A549 (cell line): ENCODE measurements around the gene RPP30. TPM values are rescaled to one million over a fixed set of nuclear protein-coding genes. Genes with fewer than 3 reads are reported as not detected.

Experiments used
- ATAC-seq, 2 experiments: fragments of 200-7000 bp in 1 of 2; fragments of >200 bp in 1 of 2; cut with Nextera tagmentation in 1 of 2; cut with Tn5 transposase in 1 of 2; 3 replicates each; pipeline versions ENCODE4 v1.8.0 to v1.9.1; 2018 to 2020; ENCODE audit warnings: mild to moderate bottlenecking in 1 of 2, moderate library complexity in 1 of 2
- CTCF ChIA-PET: fragments of 300-600 bp; sonication (Branson Sonifier 250); formaldehyde crosslinking; extraction: SDS; loops from one replicate; lab custom pipeline; 2021; ENCODE audit warnings: antibody characterized with exemption, inconsistent platforms; lab: Yijun Ruan, JAX
- POLR2A ChIA-PET: fragments of 350-600 bp; formaldehyde crosslinking; extraction: SDS; loops from one replicate; lab custom pipeline; 2021; ENCODE audit warnings: antibody characterized with exemption, inconsistent platforms; lab: Yijun Ruan, JAX
- DNase-seq, 2 experiments: peaks; one replicate each; pipeline versions ENCODE4 v3.0.0 to v3.0.0-alpha.2; 2011 to 2016; ENCODE audit warnings: low read depth in 1 of 2, low spot score in 1 of 2
- FAIRE-seq: peaks from 2 replicates; lab custom pipeline; 2011; peaks lifted over from hg19 to GRCh38; lab: Jason Lieb, UNC
- H3K27ac ChIP-seq, 2 experiments: fragments of >200 bp; sonication (Bioruptor Twin); formaldehyde crosslinking; 3 replicates each; pipeline ENCODE4 v1.5.1; 2016 to 2017
- H3K4me1 ChIP-seq: fragments of >200 bp; sonication (Bioruptor Twin); formaldehyde crosslinking; 3 replicates; pipeline ENCODE4 v1.6.1; 2016
- H3K4me2 ChIP-seq: fragments of >200 bp; sonication (Bioruptor Twin); formaldehyde crosslinking; 3 replicates; pipeline ENCODE4 v1.6.1; 2016
- H3K4me3 ChIP-seq: fragments of >200 bp; sonication (Bioruptor Twin); formaldehyde crosslinking; 3 replicates; pipeline ENCODE4 v1.5.1; 2016
- H3K9me3 ChIP-seq: fragments of >200 bp; sonication (Bioruptor Twin); formaldehyde crosslinking; 3 replicates; pipeline ENCODE4 v1.6.1; 2016
- BCL3 ChIP-seq: fragments of >200 bp; sonication (Bioruptor Twin); formaldehyde crosslinking; IDR thresholded peaks from 3 replicates; pipeline ENCODE4 v1.6.1; 2016
- CBX8 ChIP-seq: fragments of 200-600 bp; sonication (generic); IDR thresholded peaks from 2 replicates; pipeline ENCODE4 v1.6.1; 2016
- EHMT2 ChIP-seq: fragments of 200-600 bp; sonication (generic); IDR thresholded peaks from 2 replicates; pipeline ENCODE4 v1.6.1; 2016; ENCODE audit warnings: antibody characterized with exemption, low read depth, mild to moderate bottlenecking, moderate library complexity
- EP300 ChIP-seq, 2 experiments: fragments of >200 bp; sonication (Bioruptor Twin); formaldehyde crosslinking; IDR thresholded peaks; 2 replicates in 1 of 2; 3 replicates in 1 of 2; pipeline ENCODE4 v1.6.1; 2016 to 2017
- FOSL2 ChIP-seq, 2 experiments: fragments of 450-650 bp in 1 of 2; fragments of >200 bp in 1 of 2; sonication (Bioruptor Twin) in 1 of 2; formaldehyde crosslinking; IDR thresholded peaks; 2 replicates each; pipeline versions ENCODE4 v1.5.0 to v1.6.1; 2016 to 2020; ENCODE audit warnings: mild to moderate bottlenecking in 1 of 2, moderate library complexity in 1 of 2
- HDAC2 ChIP-seq: fragments of 200-600 bp; sonication (generic); IDR thresholded peaks from 2 replicates; pipeline ENCODE4 v1.6.1; 2016
- JUN ChIP-seq, 2 experiments: fragments of >200 bp; sonication (Bioruptor Twin); formaldehyde crosslinking; IDR thresholded peaks; 2 replicates in 1 of 2; 3 replicates in 1 of 2; pipeline ENCODE4 v1.6.1; 2016 to 2017
- MAFK ChIP-seq: fragments of 450-650 bp; IDR thresholded peaks from 2 replicates; pipeline ENCODE4 v1.6.1; 2014; ENCODE audit not compliant: partially characterized antibody
- MAZ ChIP-seq: fragments of 150-350 bp; IDR thresholded peaks from 2 replicates; pipeline ENCODE4 v1.6.1; 2014; ENCODE audit warnings: antibody characterized with exemption, low read depth, low read length, borderline replicate concordance
- PHF8 ChIP-seq: fragments of 200-600 bp; sonication (generic); IDR thresholded peaks from 2 replicates; pipeline ENCODE4 v1.6.1; 2016; ENCODE audit warnings: low read depth, mild to moderate bottlenecking, antibody characterized with exemption, moderate library complexity, borderline replicate concordance
- RAD21 ChIP-seq, 2 experiments: fragments of >200 bp in 1 of 2; sonication (Bioruptor Twin) in 1 of 2; formaldehyde crosslinking in 1 of 2; IDR thresholded peaks in 1 of 2; conservative IDR thresholded peaks in 1 of 2; 2 replicates in 1 of 2; 3 replicates in 1 of 2; pipeline ENCODE4 v1.6.1; 2012 to 2018; ENCODE audit warnings: inconsistent platforms in 1 of 2
- SMC3 ChIP-seq: fragments of >200 bp; sonication (Bioruptor Twin); formaldehyde crosslinking; IDR thresholded peaks from 3 replicates; pipeline ENCODE4 v1.6.1; 2018; ENCODE audit warnings: inconsistent platforms
- SREBF2 ChIP-seq: fragments of 450-650 bp; IDR thresholded peaks from 2 replicates; pipeline ENCODE4 v1.6.1; 2014; ENCODE audit warnings: mild to moderate bottlenecking, moderate library complexity
- TP53 ChIP-seq: fragments of 250-450 bp; sonication (Bioruptor Pico); IDR thresholded peaks from 2 replicates; pipeline ENCODE4 v1.5.0; 2021; ENCODE audit warnings: mild to moderate bottlenecking, moderate library complexity
- ZSCAN20 ChIP-seq: fragments of 250-450 bp; sonication (Bioruptor Pico); IDR thresholded peaks from 2 replicates; pipeline ENCODE4 v1.8.0; 2022; ENCODE audit warnings: mild to moderate bottlenecking, moderate library complexity
- WGBS: methylation state at CpG from one replicate; pipeline ENCODE4 v1.1.6; 2017; ENCODE audit errors: missing lambda C conversion rate; 5-methylcytosine and 5-hydroxymethylcytosine counted together
- polyA plus RNA-seq, 4 experiments: library from polyadenylated mRNA; depleted of rRNA in 3 of 4; stranded (reverse); fragments of >200 nt; fragmentation: RNase III in 1 of 4; extraction: RNeasy Plus Mini Kit Qiagen cat#74134 plus additional on column Dnase treatment in 1 of 4; gene quantifications; 2 replicates in 3 of 4; 3 replicates in 1 of 4; pipeline ENCODE4 v1.2.3, GENCODE V29; 2011 to 2017
- TF ChIP-seq, protein P1 (sequence below): fragments of 250-450 bp; sonication (Bioruptor Pico); IDR thresholded peaks from 2 replicates; pipeline ENCODE4 v1.5.0; 2021; ENCODE audit warnings: mild to moderate bottlenecking, moderate library complexity, borderline replicate concordance
- TF ChIP-seq, protein P2 (sequence below): fragments of >200 bp; sonication (Bioruptor Twin); formaldehyde crosslinking; IDR thresholded peaks from 3 replicates; pipeline ENCODE4 v1.5.1; 2016

The RPP30 gene
- polyA plus RNA-seq, 2 of the 4 experiments (the other 2 are of a cell fraction), result 54.3 to 70.9 TPM

- H3K4me3 ChIP-seq, result no peak overlapping the region
- no peaks in the 10 kb centered on the region for H3K4me1 ChIP-seq
- no peak overlapping the region for H3K27ac ChIP-seq
- ChIA-PET POLR2A (interaction anchor here (0.7 kb wide), 1 partner anchor 8 kb away, joined by 7 read pairs; no protein-coding TSS in a partner anchor), CTCF (interaction anchor here (0.6 to 3.7 kb wide), 12 partner anchors 14 to 1702 kb away, joined by 3 to 29 read pairs (median 3); partner anchors contain the start of gene TNKS2)
- H3K4me2 ChIP-seq, result no peak overlapping the region
- FAIRE-seq (no peak), ATAC-seq (no peak), DNase-seq (no peak)
- 62% methylated on average over 4 of the region's 4 CpGs for WGBS
- TF ChIP-seq EP300 (IDR thresholded peaks at IDR 0.05), result no peak
- TF ChIP-seq MAFK, result peak; percentile 60
- peaks cover 19% of the 10 kb centered on the region for H3K9me3 ChIP-seq
Observed at GRCh38 chr10:90866050-90866598, 5.7 kb upstream of the RPP30 start.

- TF ChIP-seq MAZ (no peak), HDAC2 (no peak), CBX8 (no peak), SREBF2 (no peak), SMC3 (peak; percentile 57; the same call in 2 of the 3 replicates), EP300 (IDR thresholded peaks at IDR 0.05) (no peak), RAD21 (conservative IDR thresholded peaks at IDR 0.05 in 1 of 2, IDR thresholded peaks at IDR 0.05 in 1 of 2) (peak; percentile 40 to 47; a peak in 4 of 5 replicates), EHMT2 (no peak), BCL3 (no peak), ZSCAN20 (CRISPR knock-in tag) (no peak), JUN (IDR thresholded peaks at IDR 0.05) (no peak), FOSL2 (IDR thresholded peaks at IDR 0.05) (no peak), FOSL2 (CRISPR knock-in tag; IDR thresholded peaks at IDR 0.05) (no peak), PHF8 (peak; percentile 53; the same call in 1 of the 2 replicates), TP53 (no peak)
- TF ChIP-seq, protein P1, sequence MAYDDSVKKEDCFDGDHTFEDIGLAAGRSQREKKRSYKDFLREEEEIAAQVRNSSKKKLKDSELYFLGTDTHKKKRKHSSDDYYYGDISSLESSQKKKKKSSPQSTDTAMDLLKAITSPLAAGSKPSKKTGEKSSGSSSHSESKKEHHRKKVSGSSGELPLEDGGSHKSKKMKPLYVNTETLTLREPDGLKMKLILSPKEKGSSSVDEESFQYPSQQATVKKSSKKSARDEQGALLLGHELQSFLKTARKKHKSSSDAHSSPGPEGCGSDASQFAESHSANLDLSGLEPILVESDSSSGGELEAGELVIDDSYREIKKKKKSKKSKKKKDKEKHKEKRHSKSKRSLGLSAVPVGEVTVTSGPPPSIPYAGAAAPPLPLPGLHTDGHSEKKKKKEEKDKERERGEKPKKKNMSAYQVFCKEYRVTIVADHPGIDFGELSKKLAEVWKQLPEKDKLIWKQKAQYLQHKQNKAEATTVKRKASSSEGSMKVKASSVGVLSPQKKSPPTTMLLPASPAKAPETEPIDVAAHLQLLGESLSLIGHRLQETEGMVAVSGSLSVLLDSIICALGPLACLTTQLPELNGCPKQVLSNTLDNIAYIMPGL, result no peak
- TF ChIP-seq, protein P2, sequence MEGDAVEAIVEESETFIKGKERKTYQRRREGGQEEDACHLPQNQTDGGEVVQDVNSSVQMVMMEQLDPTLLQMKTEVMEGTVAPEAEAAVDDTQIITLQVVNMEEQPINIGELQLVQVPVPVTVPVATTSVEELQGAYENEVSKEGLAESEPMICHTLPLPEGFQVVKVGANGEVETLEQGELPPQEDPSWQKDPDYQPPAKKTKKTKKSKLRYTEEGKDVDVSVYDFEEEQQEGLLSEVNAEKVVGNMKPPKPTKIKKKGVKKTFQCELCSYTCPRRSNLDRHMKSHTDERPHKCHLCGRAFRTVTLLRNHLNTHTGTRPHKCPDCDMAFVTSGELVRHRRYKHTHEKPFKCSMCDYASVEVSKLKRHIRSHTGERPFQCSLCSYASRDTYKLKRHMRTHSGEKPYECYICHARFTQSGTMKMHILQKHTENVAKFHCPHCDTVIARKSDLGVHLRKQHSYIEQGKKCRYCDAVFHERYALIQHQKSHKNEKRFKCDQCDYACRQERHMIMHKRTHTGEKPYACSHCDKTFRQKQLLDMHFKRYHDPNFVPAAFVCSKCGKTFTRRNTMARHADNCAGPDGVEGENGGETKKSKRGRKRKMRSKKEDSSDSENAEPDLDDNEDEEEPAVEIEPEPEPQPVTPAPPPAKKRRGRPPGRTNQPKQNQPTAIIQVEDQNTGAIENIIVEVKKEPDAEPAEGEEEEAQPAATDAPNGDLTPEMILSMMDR, result peak; percentile 61
- CTCF ChIA-PET, result interaction anchor here (0.7 to 3.1 kb wide), 11 partner anchors 9 to 1080 kb away, joined by 3 to 14 read pairs (median 5); partner anchors contain the start of gene HTR7
- peak; percentile 56 for FAIRE-seq
- peak overlapping the region; percentile 74 for H3K4me3 ChIP-seq
- H3K9me3 ChIP-seq, result peaks cover 19% of the 10 kb centered on the region
- under 1% methylated on average over 14 of the region's 14 CpGs for WGBS
- peak; percentile 90 to 92 for ATAC-seq
- POLR2A ChIA-PET, result interaction anchor here (0.6 kb wide), 1 partner anchor 874 kb away, joined by 3 read pairs; no protein-coding TSS in a partner anchor
- H3K4me2 ChIP-seq, result peak overlapping the region; percentile 82
- H3K27ac ChIP-seq, result peak overlapping the region; percentile 75 to 90
- peak; percentile 65 to 89 for DNase-seq
- H3K4me1 ChIP-seq, result peaks cover 7% of the 10 kb centered on the region; the same call in 2 of the 3 replicates
Observed at GRCh38 chr10:90871279-90871765, 452 bp upstream of the RPP30 start.
